ENCODE measurements around the gene NXPH1.

NXPH1 gene

GRCh38 chr7:8433477-8434289 is at the start of gene NXPH1:
NXPH1 (plus strand) TSS chr7:8433609.
- DNase-seq: no peak

- no peak for DNase-seq
These were observed 48.5 kb upstream of the NXPH1 start for GRCh38 chr7:8384901-8385300.

GRCh38 chr7:8386926-8387550 is 46.4 kb upstream of the NXPH1 start:
- DNase-seq: no peak

GRCh38 chr7:8387551-8388256 is 45.7 kb upstream of the NXPH1 start:
- no peak for DNase-seq

GRCh38 chr7:8388257-8388625 is 45.2 kb upstream of the NXPH1 start:
- no peak for DNase-seq

GRCh38 chr7:8389593-8390261 is 43.7 kb upstream of the NXPH1 start:
- no peak for DNase-seq

GRCh38 chr7:8390262-8390626 is 43.2 kb upstream of the NXPH1 start:
- no peak for DNase-seq

GRCh38 chr7:8391353-8392062 is 41.9 kb upstream of the NXPH1 start:
- DNase-seq: no peak

GRCh38 chr7:8396294-8396693 is 37.1 kb upstream of the NXPH1 start:
- no peak for DNase-seq

GRCh38 chr7:8408871-8409270 is 24.5 kb upstream of the NXPH1 start:
- DNase-seq: no peak

- no peak for DNase-seq
These were observed 22.3 kb upstream of the NXPH1 start for GRCh38 chr7:8411103-8411502.

- no peak for DNase-seq
These were observed 19.8 kb upstream of the NXPH1 start for GRCh38 chr7:8413600-8413999.

- peak; percentile 33 for DNase-seq
These were observed 14.7 kb upstream of the NXPH1 start for GRCh38 chr7:8418629-8419245.

- no peak for DNase-seq
These were observed 11.2 kb upstream of the NXPH1 start for GRCh38 chr7:8422177-8422576.

GRCh38 chr7:8423057-8423456 is 10.4 kb upstream of the NXPH1 start:
- no peak for DNase-seq

GRCh38 chr7:8425223-8425622 is 8.2 kb upstream of the NXPH1 start:
- DNase-seq: no peak

GRCh38 chr7:8430643-8431042 is 2.8 kb upstream of the NXPH1 start:
- DNase-seq: no peak

GRCh38 chr7:8434290-8435002 is 1.0 kb downstream of the NXPH1 start:
- no peak for DNase-seq

- DNase-seq: no peak
These were observed 1.7 kb downstream of the NXPH1 start for GRCh38 chr7:8435095-8435494.

GRCh38 chr7:8435590-8436545 is 2.5 kb downstream of the NXPH1 start:
- DNase-seq: no peak

GRCh38 chr7:8436965-8437364 is 3.6 kb downstream of the NXPH1 start:
- no peak for DNase-seq

Measured in activated gamma-delta T cell treated with Interleukin-2 at 50 U/mL for 16 hours (primary cell).